ENCODE results near the gene DOCK2. TPM values are rescaled to one million over a fixed set of nuclear protein-coding genes. Genes with fewer than 3 reads are reported as not detected.

DOCK2 gene
- total RNA-seq, 2 donors from 2014 or later, result 32.1 to 40.3 TPM

DNA sequence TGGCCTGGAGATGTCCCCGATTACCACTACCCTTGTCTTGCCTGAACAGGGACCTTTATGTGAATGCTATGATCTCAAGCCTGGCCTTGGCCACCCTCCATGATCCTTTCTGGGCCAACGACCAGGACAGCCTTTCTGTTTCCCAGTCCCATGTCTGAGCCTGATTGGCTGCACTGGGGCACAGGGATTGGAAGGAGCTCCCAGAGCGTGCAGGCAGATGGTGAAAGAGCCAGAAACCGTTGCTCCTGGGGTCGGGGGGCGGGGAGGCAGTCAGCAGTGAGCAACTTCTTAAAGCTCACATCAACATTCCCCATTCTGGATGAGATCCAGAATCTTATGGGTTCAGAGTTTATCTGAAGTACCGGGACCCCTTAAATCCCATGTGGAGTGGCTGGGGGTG lies 258.9 kb downstream of the DOCK2 start:
- H3K36me3 ChIP-seq, result no peaks in the 10 kb centered on the region
- TF ChIP-seq, protein P1, sequence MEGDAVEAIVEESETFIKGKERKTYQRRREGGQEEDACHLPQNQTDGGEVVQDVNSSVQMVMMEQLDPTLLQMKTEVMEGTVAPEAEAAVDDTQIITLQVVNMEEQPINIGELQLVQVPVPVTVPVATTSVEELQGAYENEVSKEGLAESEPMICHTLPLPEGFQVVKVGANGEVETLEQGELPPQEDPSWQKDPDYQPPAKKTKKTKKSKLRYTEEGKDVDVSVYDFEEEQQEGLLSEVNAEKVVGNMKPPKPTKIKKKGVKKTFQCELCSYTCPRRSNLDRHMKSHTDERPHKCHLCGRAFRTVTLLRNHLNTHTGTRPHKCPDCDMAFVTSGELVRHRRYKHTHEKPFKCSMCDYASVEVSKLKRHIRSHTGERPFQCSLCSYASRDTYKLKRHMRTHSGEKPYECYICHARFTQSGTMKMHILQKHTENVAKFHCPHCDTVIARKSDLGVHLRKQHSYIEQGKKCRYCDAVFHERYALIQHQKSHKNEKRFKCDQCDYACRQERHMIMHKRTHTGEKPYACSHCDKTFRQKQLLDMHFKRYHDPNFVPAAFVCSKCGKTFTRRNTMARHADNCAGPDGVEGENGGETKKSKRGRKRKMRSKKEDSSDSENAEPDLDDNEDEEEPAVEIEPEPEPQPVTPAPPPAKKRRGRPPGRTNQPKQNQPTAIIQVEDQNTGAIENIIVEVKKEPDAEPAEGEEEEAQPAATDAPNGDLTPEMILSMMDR (IDR thresholded peaks at IDR 0.05), result no peak
- no peak overlapping the region for H3K4me3 ChIP-seq
- no peaks in the 10 kb centered on the region for H3K4me1 ChIP-seq (ENCODE audit: control insufficient read depth in 1 of 2, low read depth in 2 of 2)
- no peaks in the 10 kb centered on the region for H3K27me3 ChIP-seq (replicated peaks; ENCODE audit: insufficient read depth)
- no peak for DNase-seq (ENCODE audit: low spot score)
- ATAC-seq (ENCODE audit: insufficient number of reproducible peaks, low FRiP score, low read depth), result no peak
- H3K9me3 ChIP-seq, result no peaks in the 10 kb centered on the region
- no peak overlapping the region for H3K27ac ChIP-seq

DNA sequence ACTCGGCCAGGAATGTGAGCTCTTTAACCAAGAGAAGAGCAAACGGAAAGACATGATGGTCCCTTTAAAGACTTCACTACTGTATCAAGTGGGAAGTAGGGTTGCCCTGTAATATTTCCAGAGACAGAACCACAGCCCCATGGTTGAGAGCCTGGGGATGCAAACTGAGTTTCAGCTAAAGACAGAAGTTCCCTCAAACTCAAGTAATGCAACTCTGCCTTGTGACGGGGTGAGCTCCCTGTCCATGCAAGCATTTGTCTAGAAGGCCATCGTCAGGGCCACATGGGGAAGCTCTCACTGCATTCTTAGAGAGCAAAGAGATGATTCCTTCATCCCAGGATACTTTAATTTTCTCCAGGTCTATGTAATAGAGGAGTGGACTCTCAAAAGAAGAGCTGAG lies 260.4 kb downstream of the DOCK2 start:
- H3K4me3 ChIP-seq, result no peak overlapping the region
- no peak overlapping the region for H3K27ac ChIP-seq
- ATAC-seq (ENCODE audit: insufficient number of reproducible peaks, low FRiP score, low read depth), result no peak
- no peaks in the 10 kb centered on the region for H3K4me1 ChIP-seq (ENCODE audit: control insufficient read depth in 1 of 2, low read depth in 2 of 2)
- no peak for DNase-seq (ENCODE audit: low spot score)
- TF ChIP-seq, protein P1 (IDR thresholded peaks at IDR 0.05), result no peak
- H3K27me3 ChIP-seq (replicated peaks; ENCODE audit: insufficient read depth), result no peaks in the 10 kb centered on the region
- H3K36me3 ChIP-seq, result no peaks in the 10 kb centered on the region
- H3K9me3 ChIP-seq, result no peaks in the 10 kb centered on the region

DNA sequence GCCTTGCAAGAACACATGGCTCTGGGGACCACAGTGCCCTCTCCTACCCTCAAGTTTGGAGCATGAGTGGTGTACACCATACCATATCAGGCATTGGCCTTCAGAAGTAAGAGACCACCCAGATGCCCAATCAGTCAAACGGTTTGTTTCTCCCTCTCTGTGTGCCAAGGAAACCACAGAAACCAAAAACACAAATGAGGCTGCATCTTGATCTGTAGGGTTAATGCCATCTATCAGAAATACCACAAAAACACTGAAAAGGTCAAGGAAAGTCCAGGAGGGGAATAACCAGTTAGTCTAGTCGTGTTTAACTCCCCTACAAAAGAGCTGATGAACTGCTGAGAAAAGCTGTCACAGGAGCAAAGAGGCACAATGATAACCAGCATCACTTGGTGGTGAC lies 264.8 kb downstream of the DOCK2 start:
- no peak overlapping the region for H3K4me3 ChIP-seq
- H3K9me3 ChIP-seq, result no peaks in the 10 kb centered on the region
- H3K4me1 ChIP-seq (ENCODE audit: control insufficient read depth in 1 of 2, low read depth in 2 of 2), result no peaks in the 10 kb centered on the region
- no peak for ATAC-seq (ENCODE audit: insufficient number of reproducible peaks, low FRiP score, low read depth)
- H3K27me3 ChIP-seq (replicated peaks; ENCODE audit: insufficient read depth), result no peaks in the 10 kb centered on the region
- H3K27ac ChIP-seq, result no peak overlapping the region
- H3K36me3 ChIP-seq, result no peaks in the 10 kb centered on the region
- no peak for DNase-seq (ENCODE audit: low spot score)
- TF ChIP-seq, protein P1 (IDR thresholded peaks at IDR 0.05), result no peak

DNA sequence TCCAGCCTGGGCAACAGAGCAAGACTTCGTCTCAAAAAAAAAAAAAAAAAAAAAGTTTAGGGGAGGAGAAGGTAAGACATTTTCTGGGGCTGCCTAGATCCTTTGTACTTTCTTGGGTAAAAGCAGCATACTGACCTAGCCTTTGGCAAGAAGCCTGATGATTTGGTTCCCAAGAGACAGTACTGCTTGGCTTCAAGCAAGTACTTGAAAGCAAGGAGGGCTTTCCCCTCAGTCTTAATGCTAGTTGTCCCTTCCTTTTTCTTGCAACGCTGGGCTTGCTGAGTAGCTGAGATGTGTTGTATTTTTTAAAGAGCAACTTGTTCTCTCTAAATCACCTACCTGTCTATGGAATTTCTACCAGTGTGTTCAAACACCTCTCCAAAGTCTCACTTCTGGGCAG lies 267.0 kb downstream of the DOCK2 start:
- Histone ChIP-seq H3K27ac (no peak overlapping the region), H3K4me3 (no peak overlapping the region), H3K4me1 (ENCODE audit: control insufficient read depth in 1 of 2, low read depth in 2 of 2) (no peaks in the 10 kb centered on the region), H3K27me3 (replicated peaks; ENCODE audit: insufficient read depth) (no peaks in the 10 kb centered on the region), H3K36me3 (no peaks in the 10 kb centered on the region), H3K9me3 (no peaks in the 10 kb centered on the region)
- ATAC-seq (ENCODE audit: insufficient number of reproducible peaks, low FRiP score, low read depth), result no peak
- TF ChIP-seq, protein P1 (IDR thresholded peaks at IDR 0.05), result no peak
- DNase-seq (ENCODE audit: low spot score), result no peak

DNA sequence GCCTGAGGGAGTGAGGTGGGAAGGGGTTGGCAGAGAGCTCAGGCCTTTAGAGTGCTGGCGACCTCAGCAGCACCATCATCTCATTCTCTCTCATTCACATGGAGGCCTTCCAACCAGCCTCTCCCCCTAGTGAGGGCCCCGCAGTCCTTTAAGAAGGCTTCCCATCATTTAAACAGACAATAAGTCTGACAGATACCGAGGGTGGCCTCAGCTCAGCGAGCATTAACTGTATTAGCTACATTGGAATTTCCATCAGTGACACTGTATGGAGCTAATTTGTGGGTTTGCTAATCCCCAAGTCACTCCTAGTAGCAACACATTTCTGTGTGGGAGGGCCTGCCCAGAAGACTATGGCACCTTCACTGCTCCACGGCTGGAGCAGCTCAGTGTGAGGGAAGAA lies 267.4 kb downstream of the DOCK2 start:
- H3K4me3 ChIP-seq, result no peak overlapping the region
- ATAC-seq (ENCODE audit: insufficient number of reproducible peaks, low FRiP score, low read depth) (no peak), DNase-seq (ENCODE audit: low spot score) (no peak)
- no peaks in the 10 kb centered on the region for H3K36me3 ChIP-seq
- H3K4me1 ChIP-seq (ENCODE audit: control insufficient read depth in 1 of 2, low read depth in 2 of 2), result no peaks in the 10 kb centered on the region
- no peak overlapping the region for H3K27ac ChIP-seq
- TF ChIP-seq, protein P1 (IDR thresholded peaks at IDR 0.05), result no peak
- H3K27me3 ChIP-seq (replicated peaks; ENCODE audit: insufficient read depth), result no peaks in the 10 kb centered on the region
- H3K9me3 ChIP-seq, result no peaks in the 10 kb centered on the region
